ENCODE data around the gene TAGAP. TPM values are rescaled to one million over a fixed set of nuclear protein-coding genes. Genes with fewer than 3 reads are reported as not detected.

The TAGAP gene
- total and polyA plus RNA-seq, 4 donors, result 0.56 to 2.0 (median 1.1) TPM

DNA sequence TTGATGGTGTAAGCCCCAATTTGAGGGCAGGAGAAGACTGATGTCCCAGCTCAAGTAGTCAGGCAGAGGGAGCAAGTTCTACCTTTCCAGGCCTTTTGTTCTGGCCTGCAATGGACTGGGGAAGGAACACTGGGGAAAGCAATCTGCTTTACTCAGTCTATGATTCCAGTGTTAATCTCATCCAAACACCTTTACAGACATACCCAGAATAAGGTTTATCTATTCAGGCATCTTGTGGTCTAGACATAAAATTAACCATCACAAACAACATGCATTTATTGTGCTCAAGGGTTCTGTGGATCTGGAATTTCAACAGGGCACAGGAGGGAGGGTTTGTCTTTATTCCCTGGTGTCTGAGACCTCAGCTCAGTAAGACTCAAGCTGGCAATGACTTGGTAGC, 30.4 kb downstream of the TAGAP start:
- no peaks in the 10 kb centered on the region for H3K9me3 ChIP-seq (ENCODE audit: control insufficient read depth in 4 of 4, low read length in 3 of 4)
- no peak overlapping the region for H3K27ac ChIP-seq (ENCODE audit: low read depth in 1 of 2, low read length in 2 of 2)
- TF ChIP-seq JUND (IDR thresholded peaks at IDR 0.05) (no peak), EGR1 (IDR thresholded peaks at IDR 0.05; ENCODE audit: low read depth in 2 of 2) (no peak), TAF1 (conservative IDR thresholded peaks at IDR 0.05) (no peak), GABPA (IDR thresholded peaks at IDR 0.05 in 1 of 2, conservative IDR thresholded peaks at IDR 0.05 in 1 of 2) (no peak), RXRA (IDR thresholded peaks at IDR 0.05) (no peak), SP1 (IDR thresholded peaks at IDR 0.05) (no peak), FOXA1 (IDR thresholded peaks at IDR 0.05) (no peak), RAD21 (IDR thresholded peaks at IDR 0.05) (no peak), HNF4A (conservative IDR thresholded peaks at IDR 0.05) (no peak), YY1 (IDR thresholded peaks at IDR 0.05) (no peak), HNF4G (IDR thresholded peaks at IDR 0.05) (no peak)
- TF ChIP-seq, protein P1, sequence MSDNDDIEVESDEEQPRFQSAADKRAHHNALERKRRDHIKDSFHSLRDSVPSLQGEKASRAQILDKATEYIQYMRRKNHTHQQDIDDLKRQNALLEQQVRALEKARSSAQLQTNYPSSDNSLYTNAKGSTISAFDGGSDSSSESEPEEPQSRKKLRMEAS (IDR thresholded peaks at IDR 0.05), result no peak
- TF ChIP-seq, protein P2, sequence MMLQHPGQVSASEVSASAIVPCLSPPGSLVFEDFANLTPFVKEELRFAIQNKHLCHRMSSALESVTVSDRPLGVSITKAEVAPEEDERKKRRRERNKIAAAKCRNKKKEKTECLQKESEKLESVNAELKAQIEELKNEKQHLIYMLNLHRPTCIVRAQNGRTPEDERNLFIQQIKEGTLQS (IDR thresholded peaks at IDR 0.05), result no peak
- no peak overlapping the region for H3K9ac ChIP-seq (ENCODE audit: low read depth in 1 of 2, low read length in 2 of 2)
- no peaks in the 10 kb centered on the region for H3K4me1 ChIP-seq (ENCODE audit: control insufficient read depth in 4 of 4, insufficient read depth in 4 of 4, low read length in 3 of 4)
- no peaks in the 10 kb centered on the region for H3K27me3 ChIP-seq (ENCODE audit: control insufficient read depth in 4 of 4, insufficient read depth in 4 of 4, low read length in 3 of 4)
- H3K36me3 ChIP-seq (ENCODE audit: control insufficient read depth in 4 of 4, insufficient read depth in 3 of 4, low read depth in 1 of 4, low read length in 3 of 4), result no peaks in the 10 kb centered on the region
- DNase-seq (ENCODE audit: low spot score), result no peak
- no peak overlapping the region for H3K4me3 ChIP-seq (ENCODE audit: low read depth in 1 of 3, low read length in 3 of 3)

DNA sequence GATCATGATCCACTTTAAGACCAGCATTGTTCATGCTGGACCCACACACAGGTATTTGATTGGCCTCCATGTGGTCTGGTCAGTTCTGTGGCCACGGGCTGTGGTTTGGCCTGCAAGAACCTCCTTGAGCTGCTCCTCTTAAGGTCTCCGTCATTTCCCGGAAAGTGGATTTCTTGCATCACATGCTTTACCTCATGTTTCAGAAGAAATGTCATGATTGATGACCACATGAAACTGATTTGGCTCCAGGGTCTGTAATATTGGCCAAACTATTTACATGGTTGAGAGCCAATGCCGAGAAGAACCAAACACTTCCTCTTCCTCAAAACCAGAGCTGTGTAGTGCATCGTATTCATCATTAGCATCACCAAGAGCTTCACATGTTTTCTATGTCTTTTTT, 31.6 kb downstream of the TAGAP start:
- H3K36me3 ChIP-seq (ENCODE audit: control insufficient read depth in 4 of 4, insufficient read depth in 3 of 4, low read depth in 1 of 4, low read length in 3 of 4), result no peaks in the 10 kb centered on the region
- H3K27ac ChIP-seq (ENCODE audit: low read depth in 1 of 2, low read length in 2 of 2), result no peak overlapping the region
- peaks cover 0 to 4% (median 0%) of the 10 kb centered on the region in 4 donors for H3K4me1 ChIP-seq (ENCODE audit: control insufficient read depth in 4 of 4, insufficient read depth in 4 of 4, low read length in 3 of 4)
- H3K9ac ChIP-seq (ENCODE audit: low read depth in 1 of 2, low read length in 2 of 2), result no peak overlapping the region
- no peaks in the 10 kb centered on the region for H3K9me3 ChIP-seq (ENCODE audit: control insufficient read depth in 4 of 4, low read length in 3 of 4)
- DNase-seq (ENCODE audit: low spot score), result no peak
- no peaks in the 10 kb centered on the region for H3K27me3 ChIP-seq (ENCODE audit: control insufficient read depth in 4 of 4, insufficient read depth in 4 of 4, low read length in 3 of 4)
- H3K4me3 ChIP-seq (ENCODE audit: low read depth in 1 of 3, low read length in 3 of 3), result no peak overlapping the region
- 90% methylated on average over 5 of the region's 5 CpGs for WGBS
- no peak for TF ChIP-seq SP1 (IDR thresholded peaks at IDR 0.05)
- no peak for TF ChIP-seq FOXA1 (IDR thresholded peaks at IDR 0.05)
- TF ChIP-seq, protein P3, sequence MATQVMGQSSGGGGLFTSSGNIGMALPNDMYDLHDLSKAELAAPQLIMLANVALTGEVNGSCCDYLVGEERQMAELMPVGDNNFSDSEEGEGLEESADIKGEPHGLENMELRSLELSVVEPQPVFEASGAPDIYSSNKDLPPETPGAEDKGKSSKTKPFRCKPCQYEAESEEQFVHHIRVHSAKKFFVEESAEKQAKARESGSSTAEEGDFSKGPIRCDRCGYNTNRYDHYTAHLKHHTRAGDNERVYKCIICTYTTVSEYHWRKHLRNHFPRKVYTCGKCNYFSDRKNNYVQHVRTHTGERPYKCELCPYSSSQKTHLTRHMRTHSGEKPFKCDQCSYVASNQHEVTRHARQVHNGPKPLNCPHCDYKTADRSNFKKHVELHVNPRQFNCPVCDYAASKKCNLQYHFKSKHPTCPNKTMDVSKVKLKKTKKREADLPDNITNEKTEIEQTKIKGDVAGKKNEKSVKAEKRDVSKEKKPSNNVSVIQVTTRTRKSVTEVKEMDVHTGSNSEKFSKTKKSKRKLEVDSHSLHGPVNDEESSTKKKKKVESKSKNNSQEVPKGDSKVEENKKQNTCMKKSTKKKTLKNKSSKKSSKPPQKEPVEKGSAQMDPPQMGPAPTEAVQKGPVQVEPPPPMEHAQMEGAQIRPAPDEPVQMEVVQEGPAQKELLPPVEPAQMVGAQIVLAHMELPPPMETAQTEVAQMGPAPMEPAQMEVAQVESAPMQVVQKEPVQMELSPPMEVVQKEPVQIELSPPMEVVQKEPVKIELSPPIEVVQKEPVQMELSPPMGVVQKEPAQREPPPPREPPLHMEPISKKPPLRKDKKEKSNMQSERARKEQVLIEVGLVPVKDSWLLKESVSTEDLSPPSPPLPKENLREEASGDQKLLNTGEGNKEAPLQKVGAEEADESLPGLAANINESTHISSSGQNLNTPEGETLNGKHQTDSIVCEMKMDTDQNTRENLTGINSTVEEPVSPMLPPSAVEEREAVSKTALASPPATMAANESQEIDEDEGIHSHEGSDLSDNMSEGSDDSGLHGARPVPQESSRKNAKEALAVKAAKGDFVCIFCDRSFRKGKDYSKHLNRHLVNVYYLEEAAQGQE (IDR thresholded peaks at IDR 0.05), result no peak
- no peak for TF ChIP-seq RAD21 (IDR thresholded peaks at IDR 0.05)
- TF ChIP-seq JUND (IDR thresholded peaks at IDR 0.05), result no peak
- no peak for TF ChIP-seq YY1 (IDR thresholded peaks at IDR 0.05)
- TF ChIP-seq EGR1 (IDR thresholded peaks at IDR 0.05; ENCODE audit: low read depth in 2 of 2), result no peak
- TF ChIP-seq, protein P2 (IDR thresholded peaks at IDR 0.05), result no peak
- TF ChIP-seq, protein P1 (IDR thresholded peaks at IDR 0.05), result no peak
- TF ChIP-seq, protein P4, sequence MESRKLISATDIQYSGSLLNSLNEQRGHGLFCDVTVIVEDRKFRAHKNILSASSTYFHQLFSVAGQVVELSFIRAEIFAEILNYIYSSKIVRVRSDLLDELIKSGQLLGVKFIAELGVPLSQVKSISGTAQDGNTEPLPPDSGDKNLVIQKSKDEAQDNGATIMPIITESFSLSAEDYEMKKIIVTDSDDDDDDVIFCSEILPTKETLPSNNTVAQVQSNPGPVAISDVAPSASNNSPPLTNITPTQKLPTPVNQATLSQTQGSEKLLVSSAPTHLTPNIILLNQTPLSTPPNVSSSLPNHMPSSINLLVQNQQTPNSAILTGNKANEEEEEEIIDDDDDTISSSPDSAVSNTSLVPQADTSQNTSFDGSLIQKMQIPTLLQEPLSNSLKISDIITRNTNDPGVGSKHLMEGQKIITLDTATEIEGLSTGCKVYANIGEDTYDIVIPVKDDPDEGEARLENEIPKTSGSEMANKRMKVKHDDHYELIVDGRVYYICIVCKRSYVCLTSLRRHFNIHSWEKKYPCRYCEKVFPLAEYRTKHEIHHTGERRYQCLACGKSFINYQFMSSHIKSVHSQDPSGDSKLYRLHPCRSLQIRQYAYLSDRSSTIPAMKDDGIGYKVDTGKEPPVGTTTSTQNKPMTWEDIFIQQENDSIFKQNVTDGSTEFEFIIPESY (IDR thresholded peaks at IDR 0.05), result no peak
- TF ChIP-seq NR2F2 (IDR thresholded peaks at IDR 0.05), result no peak
- no peak for TF ChIP-seq FOXA2 (IDR thresholded peaks at IDR 0.05)
- TF ChIP-seq HNF4G (IDR thresholded peaks at IDR 0.05), result no peak
- TF ChIP-seq, protein P5, sequence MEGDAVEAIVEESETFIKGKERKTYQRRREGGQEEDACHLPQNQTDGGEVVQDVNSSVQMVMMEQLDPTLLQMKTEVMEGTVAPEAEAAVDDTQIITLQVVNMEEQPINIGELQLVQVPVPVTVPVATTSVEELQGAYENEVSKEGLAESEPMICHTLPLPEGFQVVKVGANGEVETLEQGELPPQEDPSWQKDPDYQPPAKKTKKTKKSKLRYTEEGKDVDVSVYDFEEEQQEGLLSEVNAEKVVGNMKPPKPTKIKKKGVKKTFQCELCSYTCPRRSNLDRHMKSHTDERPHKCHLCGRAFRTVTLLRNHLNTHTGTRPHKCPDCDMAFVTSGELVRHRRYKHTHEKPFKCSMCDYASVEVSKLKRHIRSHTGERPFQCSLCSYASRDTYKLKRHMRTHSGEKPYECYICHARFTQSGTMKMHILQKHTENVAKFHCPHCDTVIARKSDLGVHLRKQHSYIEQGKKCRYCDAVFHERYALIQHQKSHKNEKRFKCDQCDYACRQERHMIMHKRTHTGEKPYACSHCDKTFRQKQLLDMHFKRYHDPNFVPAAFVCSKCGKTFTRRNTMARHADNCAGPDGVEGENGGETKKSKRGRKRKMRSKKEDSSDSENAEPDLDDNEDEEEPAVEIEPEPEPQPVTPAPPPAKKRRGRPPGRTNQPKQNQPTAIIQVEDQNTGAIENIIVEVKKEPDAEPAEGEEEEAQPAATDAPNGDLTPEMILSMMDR (IDR thresholded peaks at IDR 0.05; ENCODE audit: low read depth, low read length, missing input control), result no peak
- no peak for TF ChIP-seq HNF4A (conservative IDR thresholded peaks at IDR 0.05)
- no peak for TF ChIP-seq TAF1 (conservative IDR thresholded peaks at IDR 0.05)
- no peak for TF ChIP-seq GABPA (IDR thresholded peaks at IDR 0.05 in 1 of 2, conservative IDR thresholded peaks at IDR 0.05 in 1 of 2)
